ENCODE data around the gene EIF3K. TPM values are rescaled to one million over a fixed set of nuclear protein-coding genes. Genes with fewer than 3 reads are reported as not detected.

EIF3K gene
- total RNA-seq, 4 donors from 2014 or later = 267 to 660 (median 460) TPM

GRCh38 chr19:38661136-38661535 lies 42.1 kb downstream of the EIF3K start:
- H3K27ac ChIP-seq = peak overlapping the region; percentile 99 to 100 (median 99)
- no peaks in the 10 kb centered on the region for H3K27me3 ChIP-seq
- no peaks in the 10 kb centered on the region for H3K9me3 ChIP-seq
- in situ Hi-C loops (cut with MboI; ENCODE audit: low pct_ligation_motif_present in 1 of 4, low pct_unique_long_range_greater_than_20kb in 1 of 4, low sequenced_read_pairs in 3 of 4) (no loop called here), intact Hi-C loops (cut with DNase I; ENCODE audit: low total_unique reads) (no loop called here)
- WGBS, 2 donors (ENCODE audit: low coverage in 1 of 2) = 53% methylated on average over 7 of the region's 7 CpGs; no CpG with 5 or more reads in 1 of the 2 donors
- H3K36me3 ChIP-seq = no peaks in the 10 kb centered on the region
- no peak for DNase-seq
- peaks cover 97 to 100% (median 99%) of the 10 kb centered on the region in 4 donors for H3K4me1 ChIP-seq
- TF ChIP-seq POLR2A (IDR thresholded peaks at IDR 0.05) (no peak), POLR2AphosphoS5 (IDR thresholded peaks at IDR 0.05) (no peak), EP300 (IDR thresholded peaks at IDR 0.05; ENCODE audit: low read depth) (no peak)
- TF ChIP-seq, protein P1, sequence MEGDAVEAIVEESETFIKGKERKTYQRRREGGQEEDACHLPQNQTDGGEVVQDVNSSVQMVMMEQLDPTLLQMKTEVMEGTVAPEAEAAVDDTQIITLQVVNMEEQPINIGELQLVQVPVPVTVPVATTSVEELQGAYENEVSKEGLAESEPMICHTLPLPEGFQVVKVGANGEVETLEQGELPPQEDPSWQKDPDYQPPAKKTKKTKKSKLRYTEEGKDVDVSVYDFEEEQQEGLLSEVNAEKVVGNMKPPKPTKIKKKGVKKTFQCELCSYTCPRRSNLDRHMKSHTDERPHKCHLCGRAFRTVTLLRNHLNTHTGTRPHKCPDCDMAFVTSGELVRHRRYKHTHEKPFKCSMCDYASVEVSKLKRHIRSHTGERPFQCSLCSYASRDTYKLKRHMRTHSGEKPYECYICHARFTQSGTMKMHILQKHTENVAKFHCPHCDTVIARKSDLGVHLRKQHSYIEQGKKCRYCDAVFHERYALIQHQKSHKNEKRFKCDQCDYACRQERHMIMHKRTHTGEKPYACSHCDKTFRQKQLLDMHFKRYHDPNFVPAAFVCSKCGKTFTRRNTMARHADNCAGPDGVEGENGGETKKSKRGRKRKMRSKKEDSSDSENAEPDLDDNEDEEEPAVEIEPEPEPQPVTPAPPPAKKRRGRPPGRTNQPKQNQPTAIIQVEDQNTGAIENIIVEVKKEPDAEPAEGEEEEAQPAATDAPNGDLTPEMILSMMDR (IDR thresholded peaks at IDR 0.05) = no peak
- no peak overlapping the region for H3K4me3 ChIP-seq

- Histone ChIP-seq H3K27me3 (no peaks in the 10 kb centered on the region), H3K27ac (peak overlapping the region; percentile 99 to 100 (median 99)), H3K9me3 (no peaks in the 10 kb centered on the region), H3K4me1 (peaks cover 97 to 100% (median 99%) of the 10 kb centered on the region in 4 donors), H3K36me3 (no peaks in the 10 kb centered on the region), H3K4me3 (no peak overlapping the region)
- 17% methylated on average over 1 of the region's 1 CpG; no CpG with 5 or more reads in 1 of the 2 donors for WGBS, 2 donors (ENCODE audit: low coverage in 1 of 2)
- intact Hi-C loops (cut with DNase I; ENCODE audit: low total_unique reads) (no loop called here), in situ Hi-C loops (cut with MboI; ENCODE audit: low pct_ligation_motif_present in 1 of 4, low pct_unique_long_range_greater_than_20kb in 1 of 4, low sequenced_read_pairs in 3 of 4) (no loop called here)
- peak; percentile 55 for DNase-seq
- TF ChIP-seq, protein P1 (IDR thresholded peaks at IDR 0.05) = no peak
- TF ChIP-seq POLR2A (IDR thresholded peaks at IDR 0.05) = peak; percentile 40
- peak; percentile 52 to 71 (median 59) for TF ChIP-seq POLR2AphosphoS5 (IDR thresholded peaks at IDR 0.05)
- no peak for TF ChIP-seq EP300 (IDR thresholded peaks at IDR 0.05; ENCODE audit: low read depth)
These were observed 43.0 kb downstream of the EIF3K start for GRCh38 chr19:38661996-38662395.

GRCh38 chr19:38662537-38663155 lies 43.7 kb downstream of the EIF3K start:
- TF ChIP-seq, protein P1 (IDR thresholded peaks at IDR 0.05) = no peak
- TF ChIP-seq POLR2A (IDR thresholded peaks at IDR 0.05) (no peak), POLR2AphosphoS5 (IDR thresholded peaks at IDR 0.05) (no peak), EP300 (IDR thresholded peaks at IDR 0.05; ENCODE audit: low read depth) (no peak)
- DNase-seq = no peak
- in situ Hi-C loops (cut with MboI; ENCODE audit: low pct_ligation_motif_present in 1 of 4, low pct_unique_long_range_greater_than_20kb in 1 of 4, low sequenced_read_pairs in 3 of 4) = no loop called here
- intact Hi-C loops (cut with DNase I; ENCODE audit: low total_unique reads) = no loop called here
- WGBS, 2 donors (ENCODE audit: low coverage in 1 of 2) = 50 to 62% methylated on average over 2 to 7 of the region's 7 CpGs
- H3K4me3 ChIP-seq = no peak overlapping the region
- H3K4me1 ChIP-seq = peaks cover 97 to 100% (median 99%) of the 10 kb centered on the region in 4 donors
- no peaks in the 10 kb centered on the region for H3K9me3 ChIP-seq
- peak overlapping the region; percentile 99 to 100 (median 99) for H3K27ac ChIP-seq
- H3K27me3 ChIP-seq = no peaks in the 10 kb centered on the region
- H3K36me3 ChIP-seq = no peaks in the 10 kb centered on the region

DNA sequence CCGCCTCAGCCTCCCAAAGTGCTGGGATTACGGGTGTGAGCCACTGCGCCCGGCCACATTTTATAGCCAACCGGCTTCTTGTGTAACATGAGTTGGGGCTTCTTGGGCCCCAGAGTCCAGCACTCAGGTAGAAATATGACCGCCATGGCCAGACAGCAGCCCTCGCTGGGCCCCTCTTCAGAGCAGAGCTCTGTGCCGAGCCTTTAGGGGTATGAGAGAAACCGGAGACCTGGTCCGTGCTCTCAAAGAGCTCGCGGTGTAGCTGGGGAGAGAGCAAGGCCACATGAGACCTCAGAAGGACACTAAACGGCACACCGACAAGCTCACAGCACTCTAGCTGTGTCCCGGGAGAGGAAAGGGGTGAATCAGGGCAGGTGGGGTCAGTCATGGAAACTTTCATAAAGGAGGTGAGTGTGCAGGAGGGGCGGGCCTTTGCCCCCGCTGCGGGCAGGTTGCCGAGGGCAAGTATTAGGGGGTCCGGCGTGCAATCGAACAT lies 44.2 kb downstream of the EIF3K start:
- H3K4me3 ChIP-seq = no peak overlapping the region
- TF ChIP-seq POLR2AphosphoS5 (IDR thresholded peaks at IDR 0.05) = no peak
- TF ChIP-seq, protein P1 (IDR thresholded peaks at IDR 0.05) = no peak
- TF ChIP-seq EP300 (IDR thresholded peaks at IDR 0.05; ENCODE audit: low read depth) = no peak
- TF ChIP-seq POLR2A (IDR thresholded peaks at IDR 0.05) = no peak
- H3K36me3 ChIP-seq = no peaks in the 10 kb centered on the region
- peak overlapping the region; percentile 99 to 100 (median 99) for H3K27ac ChIP-seq
- in situ Hi-C loops (cut with MboI; ENCODE audit: low pct_ligation_motif_present in 1 of 4, low pct_unique_long_range_greater_than_20kb in 1 of 4, low sequenced_read_pairs in 3 of 4) (no loop called here), intact Hi-C loops (cut with DNase I; ENCODE audit: low total_unique reads) (no loop called here)
- DNase-seq = no peak
- no peaks in the 10 kb centered on the region for H3K27me3 ChIP-seq
- no peaks in the 10 kb centered on the region for H3K9me3 ChIP-seq
- WGBS, 2 donors (ENCODE audit: low coverage in 1 of 2) = 90% methylated on average over 22 of the region's 22 CpGs; no CpG with 5 or more reads in 1 of the 2 donors
- H3K4me1 ChIP-seq = peaks cover 97 to 100% (median 98%) of the 10 kb centered on the region in 4 donors

Measured in transverse colon (tissue), 4 donors.